ENCODE data around the gene SCD5. TPM values are rescaled to one million over a fixed set of nuclear protein-coding genes. Genes with fewer than 3 reads are reported as not detected.

The SCD5 gene
- total and polyA plus RNA-seq, 2 experiments from 2014 or later: 0.79 to 1.6 TPM

DNA sequence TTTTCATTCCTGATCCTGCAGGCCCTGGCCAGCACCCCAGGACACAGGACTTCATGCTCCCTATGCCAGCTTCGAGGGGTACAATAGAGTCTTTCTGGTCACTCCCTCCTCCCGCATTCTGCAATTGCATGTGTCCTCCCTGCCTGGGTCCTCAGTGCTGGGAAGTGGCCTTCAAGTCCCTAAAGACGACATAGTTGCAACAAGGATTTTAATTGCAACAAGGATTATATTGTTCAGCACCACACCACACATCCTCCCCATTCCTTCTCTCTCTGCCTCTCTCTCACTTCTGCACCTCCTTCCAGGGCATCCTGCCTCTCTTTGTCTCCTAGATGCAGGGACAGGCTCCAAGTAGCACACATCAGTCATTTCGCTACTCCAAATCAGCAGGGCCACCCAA lies 25.5 kb downstream of the SCD5 start:
- no peak overlapping the region for H3K4me3 ChIP-seq
- H3K4me2 ChIP-seq: no peak overlapping the region
- Mint-ChIP-seq H3K36me3 (ENCODE audit: low read depth) (no peaks in the 10 kb centered on the region), H3K4me3 (no peak overlapping the region), H3K27ac (no peak overlapping the region), H3K4me1 (no peaks in the 10 kb centered on the region; the same call in 2 of the 3 replicates), H3K27me3 (ENCODE audit: insufficient read depth, low read depth, poor library complexity) (peaks cover 15% of the 10 kb centered on the region), H3K9me3 (no peaks in the 10 kb centered on the region)
- no peak overlapping the region for H3K27ac ChIP-seq (ENCODE audit: low read depth)
- TF ChIP-seq, protein P1, sequence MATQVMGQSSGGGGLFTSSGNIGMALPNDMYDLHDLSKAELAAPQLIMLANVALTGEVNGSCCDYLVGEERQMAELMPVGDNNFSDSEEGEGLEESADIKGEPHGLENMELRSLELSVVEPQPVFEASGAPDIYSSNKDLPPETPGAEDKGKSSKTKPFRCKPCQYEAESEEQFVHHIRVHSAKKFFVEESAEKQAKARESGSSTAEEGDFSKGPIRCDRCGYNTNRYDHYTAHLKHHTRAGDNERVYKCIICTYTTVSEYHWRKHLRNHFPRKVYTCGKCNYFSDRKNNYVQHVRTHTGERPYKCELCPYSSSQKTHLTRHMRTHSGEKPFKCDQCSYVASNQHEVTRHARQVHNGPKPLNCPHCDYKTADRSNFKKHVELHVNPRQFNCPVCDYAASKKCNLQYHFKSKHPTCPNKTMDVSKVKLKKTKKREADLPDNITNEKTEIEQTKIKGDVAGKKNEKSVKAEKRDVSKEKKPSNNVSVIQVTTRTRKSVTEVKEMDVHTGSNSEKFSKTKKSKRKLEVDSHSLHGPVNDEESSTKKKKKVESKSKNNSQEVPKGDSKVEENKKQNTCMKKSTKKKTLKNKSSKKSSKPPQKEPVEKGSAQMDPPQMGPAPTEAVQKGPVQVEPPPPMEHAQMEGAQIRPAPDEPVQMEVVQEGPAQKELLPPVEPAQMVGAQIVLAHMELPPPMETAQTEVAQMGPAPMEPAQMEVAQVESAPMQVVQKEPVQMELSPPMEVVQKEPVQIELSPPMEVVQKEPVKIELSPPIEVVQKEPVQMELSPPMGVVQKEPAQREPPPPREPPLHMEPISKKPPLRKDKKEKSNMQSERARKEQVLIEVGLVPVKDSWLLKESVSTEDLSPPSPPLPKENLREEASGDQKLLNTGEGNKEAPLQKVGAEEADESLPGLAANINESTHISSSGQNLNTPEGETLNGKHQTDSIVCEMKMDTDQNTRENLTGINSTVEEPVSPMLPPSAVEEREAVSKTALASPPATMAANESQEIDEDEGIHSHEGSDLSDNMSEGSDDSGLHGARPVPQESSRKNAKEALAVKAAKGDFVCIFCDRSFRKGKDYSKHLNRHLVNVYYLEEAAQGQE (IDR thresholded peaks at IDR 0.05; ENCODE audit: unreplicated experiment): no peak
- TF ChIP-seq, protein P2, sequence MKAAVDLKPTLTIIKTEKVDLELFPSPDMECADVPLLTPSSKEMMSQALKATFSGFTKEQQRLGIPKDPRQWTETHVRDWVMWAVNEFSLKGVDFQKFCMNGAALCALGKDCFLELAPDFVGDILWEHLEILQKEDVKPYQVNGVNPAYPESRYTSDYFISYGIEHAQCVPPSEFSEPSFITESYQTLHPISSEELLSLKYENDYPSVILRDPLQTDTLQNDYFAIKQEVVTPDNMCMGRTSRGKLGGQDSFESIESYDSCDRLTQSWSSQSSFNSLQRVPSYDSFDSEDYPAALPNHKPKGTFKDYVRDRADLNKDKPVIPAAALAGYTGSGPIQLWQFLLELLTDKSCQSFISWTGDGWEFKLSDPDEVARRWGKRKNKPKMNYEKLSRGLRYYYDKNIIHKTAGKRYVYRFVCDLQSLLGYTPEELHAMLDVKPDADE (IDR thresholded peaks at IDR 0.05): no peak
- TF ChIP-seq NANOG (IDR thresholded peaks at IDR 0.05; ENCODE audit: borderline replicate concordance) (no peak), ZNF331 (CRISPR knock-in tag; IDR thresholded peaks at IDR 0.05; ENCODE audit: low read depth) (no peak), EZH2 (IDR thresholded peaks at IDR 0.05; ENCODE audit: low read depth, unreplicated experiment) (no peak)
- ATAC-seq: no peak
- no peaks in the 10 kb centered on the region for H3K36me3 ChIP-seq (ENCODE audit: insufficient read depth)
- no peaks in the 10 kb centered on the region for H3K79me2 ChIP-seq (replicated peaks; ENCODE audit: insufficient read depth)
- H4K20me1 ChIP-seq (replicated peaks; ENCODE audit: insufficient read depth): no peaks in the 10 kb centered on the region
- no peaks in the 10 kb centered on the region for H3F3A ChIP-seq (replicated peaks; ENCODE audit: low read depth)
- no peak overlapping the region for H2AFZ ChIP-seq
- H3K4me1 ChIP-seq (ENCODE audit: insufficient read depth): no peaks in the 10 kb centered on the region
- no peaks in the 10 kb centered on the region for H3K9me2 ChIP-seq (ENCODE audit: insufficient read depth)
- no peak for DNase-seq (ENCODE audit: low spot score)
- H3K27me3 ChIP-seq (ENCODE audit: insufficient read depth): peaks cover 10% of the 10 kb centered on the region; the same call in 1 of the 2 replicates

DNA sequence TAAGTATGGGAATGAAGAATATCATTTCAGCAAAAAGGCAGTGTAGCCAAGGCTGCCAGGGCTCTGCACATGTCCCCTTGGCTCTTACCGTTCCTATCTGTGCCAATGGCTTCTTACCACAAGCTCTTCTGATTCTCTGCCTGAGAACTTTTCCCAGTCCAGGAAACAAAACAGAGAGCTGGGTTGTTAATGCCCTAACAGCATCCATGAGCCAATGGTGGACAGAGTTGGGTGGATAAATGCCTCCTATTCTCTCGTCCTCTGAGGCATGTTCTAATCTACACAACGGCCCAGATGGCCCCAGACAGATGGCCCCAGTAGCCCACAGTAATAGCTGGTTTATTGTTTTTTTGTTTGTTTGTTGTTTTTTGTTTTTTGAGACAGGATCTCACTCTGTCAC lies 28.0 kb downstream of the SCD5 start:
- no peaks in the 10 kb centered on the region; the same call in 2 of the 3 replicates for H3K36me3 Mint-ChIP-seq (ENCODE audit: low read depth)
- DNase-seq (ENCODE audit: low spot score) (no peak), ATAC-seq (no peak)
- H3K27ac Mint-ChIP-seq: no peak overlapping the region
- no peak overlapping the region for H3K4me3 Mint-ChIP-seq
- Histone ChIP-seq H3K79me2 (replicated peaks; ENCODE audit: insufficient read depth) (no peaks in the 10 kb centered on the region), H3K9me2 (ENCODE audit: insufficient read depth) (no peaks in the 10 kb centered on the region), H3F3A (replicated peaks; ENCODE audit: low read depth) (no peaks in the 10 kb centered on the region), H4K20me1 (replicated peaks; ENCODE audit: insufficient read depth) (no peaks in the 10 kb centered on the region), H3K4me2 (no peak overlapping the region), H3K36me3 (ENCODE audit: insufficient read depth) (no peaks in the 10 kb centered on the region), H2AFZ (no peak overlapping the region), H3K27me3 (ENCODE audit: insufficient read depth) (peaks cover under 1% of the 10 kb centered on the region; the same call in 1 of the 2 replicates), H3K4me1 (ENCODE audit: insufficient read depth) (no peaks in the 10 kb centered on the region), H3K27ac (ENCODE audit: low read depth) (no peak overlapping the region), H3K4me3 (no peak overlapping the region)
- no peaks in the 10 kb centered on the region; the same call in 2 of the 3 replicates for H3K4me1 Mint-ChIP-seq
- H3K9me3 Mint-ChIP-seq: peaks cover 12% of the 10 kb centered on the region
- TF ChIP-seq, protein P3, sequence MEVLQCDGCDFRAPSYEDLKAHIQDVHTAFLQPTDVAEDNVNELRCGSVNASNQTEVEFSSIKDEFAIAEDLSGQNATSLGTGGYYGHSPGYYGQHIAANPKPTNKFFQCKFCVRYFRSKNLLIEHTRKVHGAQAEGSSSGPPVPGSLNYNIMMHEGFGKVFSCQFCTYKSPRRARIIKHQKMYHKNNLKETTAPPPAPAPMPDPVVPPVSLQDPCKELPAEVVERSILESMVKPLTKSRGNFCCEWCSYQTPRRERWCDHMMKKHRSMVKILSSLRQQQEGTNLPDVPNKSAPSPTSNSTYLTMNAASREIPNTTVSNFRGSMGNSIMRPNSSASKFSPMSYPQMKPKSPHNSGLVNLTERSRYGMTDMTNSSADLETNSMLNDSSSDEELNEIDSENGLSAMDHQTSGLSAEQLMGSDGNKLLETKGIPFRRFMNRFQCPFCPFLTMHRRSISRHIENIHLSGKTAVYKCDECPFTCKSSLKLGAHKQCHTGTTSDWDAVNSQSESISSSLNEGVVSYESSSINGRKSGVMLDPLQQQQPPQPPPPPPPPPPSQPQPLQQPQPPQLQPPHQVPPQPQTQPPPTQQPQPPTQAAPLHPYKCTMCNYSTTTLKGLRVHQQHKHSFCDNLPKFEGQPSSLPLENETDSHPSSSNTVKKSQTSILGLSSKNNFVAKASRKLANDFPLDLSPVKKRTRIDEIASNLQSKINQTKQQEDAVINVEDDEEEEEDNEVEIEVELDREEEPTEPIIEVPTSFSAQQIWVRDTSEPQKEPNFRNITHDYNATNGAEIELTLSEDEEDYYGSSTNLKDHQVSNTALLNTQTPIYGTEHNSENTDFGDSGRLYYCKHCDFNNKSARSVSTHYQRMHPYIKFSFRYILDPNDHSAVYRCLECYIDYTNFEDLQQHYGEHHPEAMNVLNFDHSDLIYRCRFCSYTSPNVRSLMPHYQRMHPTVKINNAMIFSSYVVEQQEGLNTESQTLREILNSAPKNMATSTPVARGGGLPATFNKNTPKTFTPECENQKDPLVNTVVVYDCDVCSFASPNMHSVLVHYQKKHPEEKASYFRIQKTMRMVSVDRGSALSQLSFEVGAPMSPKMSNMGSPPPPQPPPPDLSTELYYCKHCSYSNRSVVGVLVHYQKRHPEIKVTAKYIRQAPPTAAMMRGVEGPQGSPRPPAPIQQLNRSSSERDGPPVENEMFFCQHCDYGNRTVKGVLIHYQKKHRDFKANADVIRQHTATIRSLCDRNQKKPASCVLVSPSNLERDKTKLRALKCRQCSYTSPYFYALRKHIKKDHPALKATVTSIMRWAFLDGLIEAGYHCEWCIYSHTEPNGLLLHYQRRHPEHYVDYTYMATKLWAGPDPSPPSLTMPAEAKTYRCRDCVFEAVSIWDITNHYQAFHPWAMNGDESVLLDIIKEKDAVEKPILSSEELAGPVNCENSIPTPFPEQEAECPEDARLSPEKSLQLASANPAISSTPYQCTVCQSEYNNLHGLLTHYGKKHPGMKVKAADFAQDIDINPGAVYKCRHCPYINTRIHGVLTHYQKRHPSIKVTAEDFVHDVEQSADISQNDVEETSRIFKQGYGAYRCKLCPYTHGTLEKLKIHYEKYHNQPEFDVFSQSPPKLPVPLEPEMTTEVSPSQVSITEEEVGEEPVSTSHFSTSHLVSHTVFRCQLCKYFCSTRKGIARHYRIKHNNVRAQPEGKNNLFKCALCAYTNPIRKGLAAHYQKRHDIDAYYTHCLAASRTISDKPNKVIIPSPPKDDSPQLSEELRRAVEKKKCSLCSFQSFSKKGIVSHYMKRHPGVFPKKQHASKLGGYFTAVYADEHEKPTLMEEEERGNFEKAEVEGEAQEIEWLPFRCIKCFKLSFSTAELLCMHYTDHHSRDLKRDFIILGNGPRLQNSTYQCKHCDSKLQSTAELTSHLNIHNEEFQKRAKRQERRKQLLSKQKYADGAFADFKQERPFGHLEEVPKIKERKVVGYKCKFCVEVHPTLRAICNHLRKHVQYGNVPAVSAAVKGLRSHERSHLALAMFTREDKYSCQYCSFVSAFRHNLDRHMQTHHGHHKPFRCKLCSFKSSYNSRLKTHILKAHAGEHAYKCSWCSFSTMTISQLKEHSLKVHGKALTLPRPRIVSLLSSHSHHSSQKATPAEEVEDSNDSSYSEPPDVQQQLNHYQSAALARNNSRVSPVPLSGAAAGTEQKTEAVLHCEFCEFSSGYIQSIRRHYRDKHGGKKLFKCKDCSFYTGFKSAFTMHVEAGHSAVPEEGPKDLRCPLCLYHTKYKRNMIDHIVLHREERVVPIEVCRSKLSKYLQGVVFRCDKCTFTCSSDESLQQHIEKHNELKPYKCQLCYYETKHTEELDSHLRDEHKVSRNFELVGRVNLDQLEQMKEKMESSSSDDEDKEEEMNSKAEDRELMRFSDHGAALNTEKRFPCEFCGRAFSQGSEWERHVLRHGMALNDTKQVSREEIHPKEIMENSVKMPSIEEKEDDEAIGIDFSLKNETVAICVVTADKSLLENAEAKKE (CRISPR knock-in tag; IDR thresholded peaks at IDR 0.05): no peak
- no peak for TF ChIP-seq NANOG (IDR thresholded peaks at IDR 0.05; ENCODE audit: borderline replicate concordance)
- H3K27me3 Mint-ChIP-seq (ENCODE audit: insufficient read depth, low read depth, poor library complexity): peaks cover 15% of the 10 kb centered on the region

Data from GM23338 (cell line).